K562 (cell line): Measurements from ENCODE around the gene CELF4. TPM values are rescaled to one million over a fixed set of nuclear protein-coding genes. Genes with fewer than 3 reads are reported as not detected.

ENCODE experiments used
- CBFA2T2 ChIP-seq: fragments of 450-650 bp; conservative IDR thresholded peaks from 2 replicates; pipeline ENCODE4 v1.6.1; 2017; ENCODE audit warnings: mild to moderate bottlenecking
- POLR3G ChIP-seq: IDR thresholded peaks from 2 replicates; pipeline ENCODE4 v1.6.1; 2011; ENCODE audit not compliant: insufficient read length, insufficient replicate concordance; ENCODE audit errors: extremely low read depth
- TEAD4 ChIP-seq, 2 experiments: sonication (generic) in 1 of 2; formaldehyde crosslinking in 1 of 2; IDR thresholded peaks; 2 replicates each; pipeline versions ENCODE4 v1.6.1 to v1.8.0; 2012 to 2022; ENCODE audit warnings: borderline replicate concordance in 1 of 2, inconsistent platforms in 1 of 2, low read length in 1 of 2, mild to moderate bottlenecking in 1 of 2, missing genetic modification reagents in 1 of 2
- ZNF639 ChIP-seq, 2 experiments: fragments of 200-800 bp in 1 of 2; sonication (Bioruptor generic) in 1 of 2; sonication (generic) in 1 of 2; formaldehyde crosslinking in 1 of 2; IDR thresholded peaks in 1 of 2; conservative IDR thresholded peaks in 1 of 2; 2 replicates each; pipeline versions ENCODE4 v1.5.0 to v1.6.1; 2016 to 2020; ENCODE audit warnings: missing compliant biosample characterization in 1 of 2, missing genetic modification characterization in 1 of 2, missing genetic modification reagents in 1 of 2
- polyA plus RNA-seq, 8 experiments: library from polyadenylated mRNA; depleted of rRNA in 4 of 8; stranded (reverse) in 5 of 8; unstranded in 3 of 8; fragments of >200 nt; fragmentation: Nextera tagmentation in 2 of 8; fragmentation: Illumina TruSeq in 1 of 8; extraction: Ambion mirVana in 2 of 8; extraction: Trizol in 1 of 8; gene quantifications; 2 replicates each; pipeline versions ENCODE4 v1.2.1 to v1.2.3, GENCODE V29; 2011 to 2014; ENCODE audit warnings: inconsistent platforms in 1 of 8, missing spikeins in 1 of 8
- total RNA-seq, 7 experiments: library from RNA; depleted of rRNA in 6 of 7; stranded (reverse); fragments of >200 nt in 6 of 7; fragmentation: Illumina TruSeq in 2 of 7; extraction: Trizol in 2 of 7; gene quantifications; 2 replicates each; pipeline versions ENCODE4 v1.2.1 to v1.2.3, GENCODE V29; 2011 to 2021; ENCODE audit warnings: low replicate concordance in 1 of 7
- TF ChIP-seq, protein P1 (sequence below): fragments of 450-650 bp; IDR thresholded peaks from 2 replicates; pipeline ENCODE4 v1.6.1; 2016; ENCODE audit warnings: mild to moderate bottlenecking, moderate library complexity

Gene CELF4
- total and polyA plus RNA-seq, 9 of the 15 experiments (the other 6 are each of a cell fraction or from before 2014, with no cell fraction given), result 0.04 to 0.24 (median 0.07) TPM; not detected in 3

DNA sequence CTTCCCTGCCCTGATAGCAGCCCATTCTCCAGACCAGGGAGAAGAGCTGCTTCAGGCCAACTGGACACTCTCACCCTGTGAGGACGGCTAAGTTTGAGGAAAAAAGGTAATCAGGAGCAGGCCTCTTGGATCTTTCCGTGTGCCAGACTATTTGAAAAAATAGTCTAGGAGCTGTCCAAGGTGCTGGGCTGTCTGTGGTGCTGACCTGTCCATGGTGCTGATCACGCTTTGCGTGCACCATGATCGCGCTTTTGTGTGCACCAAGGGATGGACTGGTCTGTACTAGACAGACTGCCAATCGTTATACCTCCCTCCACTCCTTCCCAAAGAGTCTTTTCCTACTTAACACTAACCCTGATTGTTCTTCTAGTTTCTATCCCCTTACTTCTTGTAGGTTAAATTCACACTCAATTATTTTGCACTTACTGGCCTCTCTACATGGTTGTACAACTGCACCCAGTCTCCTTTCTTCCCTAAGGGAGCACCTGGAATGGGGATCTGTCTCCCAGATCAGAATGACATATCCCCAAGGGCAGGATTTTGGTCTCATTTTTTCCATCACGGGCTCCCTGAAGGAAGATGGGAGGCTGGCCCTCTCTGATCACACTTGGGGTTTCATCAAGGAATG is 295.4 kb downstream of the CELF4 start (continued):
- TF ChIP-seq ZNF639 (CRISPR knock-in tag; conservative IDR thresholded peaks at IDR 0.05 in 1 of 2, IDR thresholded peaks at IDR 0.05 in 1 of 2) (peak; percentile 91 to 99), CBFA2T2 (no peak), TEAD4 (IDR thresholded peaks at IDR 0.05; ENCODE audit: low read length) (peak; percentile 45; the same call in 1 of the 2 replicates), TEAD4 (CRISPR knock-in tag; IDR thresholded peaks at IDR 0.05; ENCODE audit: borderline replicate concordance) (peak; percentile 99), POLR3G (no peak)
- TF ChIP-seq, protein P1, sequence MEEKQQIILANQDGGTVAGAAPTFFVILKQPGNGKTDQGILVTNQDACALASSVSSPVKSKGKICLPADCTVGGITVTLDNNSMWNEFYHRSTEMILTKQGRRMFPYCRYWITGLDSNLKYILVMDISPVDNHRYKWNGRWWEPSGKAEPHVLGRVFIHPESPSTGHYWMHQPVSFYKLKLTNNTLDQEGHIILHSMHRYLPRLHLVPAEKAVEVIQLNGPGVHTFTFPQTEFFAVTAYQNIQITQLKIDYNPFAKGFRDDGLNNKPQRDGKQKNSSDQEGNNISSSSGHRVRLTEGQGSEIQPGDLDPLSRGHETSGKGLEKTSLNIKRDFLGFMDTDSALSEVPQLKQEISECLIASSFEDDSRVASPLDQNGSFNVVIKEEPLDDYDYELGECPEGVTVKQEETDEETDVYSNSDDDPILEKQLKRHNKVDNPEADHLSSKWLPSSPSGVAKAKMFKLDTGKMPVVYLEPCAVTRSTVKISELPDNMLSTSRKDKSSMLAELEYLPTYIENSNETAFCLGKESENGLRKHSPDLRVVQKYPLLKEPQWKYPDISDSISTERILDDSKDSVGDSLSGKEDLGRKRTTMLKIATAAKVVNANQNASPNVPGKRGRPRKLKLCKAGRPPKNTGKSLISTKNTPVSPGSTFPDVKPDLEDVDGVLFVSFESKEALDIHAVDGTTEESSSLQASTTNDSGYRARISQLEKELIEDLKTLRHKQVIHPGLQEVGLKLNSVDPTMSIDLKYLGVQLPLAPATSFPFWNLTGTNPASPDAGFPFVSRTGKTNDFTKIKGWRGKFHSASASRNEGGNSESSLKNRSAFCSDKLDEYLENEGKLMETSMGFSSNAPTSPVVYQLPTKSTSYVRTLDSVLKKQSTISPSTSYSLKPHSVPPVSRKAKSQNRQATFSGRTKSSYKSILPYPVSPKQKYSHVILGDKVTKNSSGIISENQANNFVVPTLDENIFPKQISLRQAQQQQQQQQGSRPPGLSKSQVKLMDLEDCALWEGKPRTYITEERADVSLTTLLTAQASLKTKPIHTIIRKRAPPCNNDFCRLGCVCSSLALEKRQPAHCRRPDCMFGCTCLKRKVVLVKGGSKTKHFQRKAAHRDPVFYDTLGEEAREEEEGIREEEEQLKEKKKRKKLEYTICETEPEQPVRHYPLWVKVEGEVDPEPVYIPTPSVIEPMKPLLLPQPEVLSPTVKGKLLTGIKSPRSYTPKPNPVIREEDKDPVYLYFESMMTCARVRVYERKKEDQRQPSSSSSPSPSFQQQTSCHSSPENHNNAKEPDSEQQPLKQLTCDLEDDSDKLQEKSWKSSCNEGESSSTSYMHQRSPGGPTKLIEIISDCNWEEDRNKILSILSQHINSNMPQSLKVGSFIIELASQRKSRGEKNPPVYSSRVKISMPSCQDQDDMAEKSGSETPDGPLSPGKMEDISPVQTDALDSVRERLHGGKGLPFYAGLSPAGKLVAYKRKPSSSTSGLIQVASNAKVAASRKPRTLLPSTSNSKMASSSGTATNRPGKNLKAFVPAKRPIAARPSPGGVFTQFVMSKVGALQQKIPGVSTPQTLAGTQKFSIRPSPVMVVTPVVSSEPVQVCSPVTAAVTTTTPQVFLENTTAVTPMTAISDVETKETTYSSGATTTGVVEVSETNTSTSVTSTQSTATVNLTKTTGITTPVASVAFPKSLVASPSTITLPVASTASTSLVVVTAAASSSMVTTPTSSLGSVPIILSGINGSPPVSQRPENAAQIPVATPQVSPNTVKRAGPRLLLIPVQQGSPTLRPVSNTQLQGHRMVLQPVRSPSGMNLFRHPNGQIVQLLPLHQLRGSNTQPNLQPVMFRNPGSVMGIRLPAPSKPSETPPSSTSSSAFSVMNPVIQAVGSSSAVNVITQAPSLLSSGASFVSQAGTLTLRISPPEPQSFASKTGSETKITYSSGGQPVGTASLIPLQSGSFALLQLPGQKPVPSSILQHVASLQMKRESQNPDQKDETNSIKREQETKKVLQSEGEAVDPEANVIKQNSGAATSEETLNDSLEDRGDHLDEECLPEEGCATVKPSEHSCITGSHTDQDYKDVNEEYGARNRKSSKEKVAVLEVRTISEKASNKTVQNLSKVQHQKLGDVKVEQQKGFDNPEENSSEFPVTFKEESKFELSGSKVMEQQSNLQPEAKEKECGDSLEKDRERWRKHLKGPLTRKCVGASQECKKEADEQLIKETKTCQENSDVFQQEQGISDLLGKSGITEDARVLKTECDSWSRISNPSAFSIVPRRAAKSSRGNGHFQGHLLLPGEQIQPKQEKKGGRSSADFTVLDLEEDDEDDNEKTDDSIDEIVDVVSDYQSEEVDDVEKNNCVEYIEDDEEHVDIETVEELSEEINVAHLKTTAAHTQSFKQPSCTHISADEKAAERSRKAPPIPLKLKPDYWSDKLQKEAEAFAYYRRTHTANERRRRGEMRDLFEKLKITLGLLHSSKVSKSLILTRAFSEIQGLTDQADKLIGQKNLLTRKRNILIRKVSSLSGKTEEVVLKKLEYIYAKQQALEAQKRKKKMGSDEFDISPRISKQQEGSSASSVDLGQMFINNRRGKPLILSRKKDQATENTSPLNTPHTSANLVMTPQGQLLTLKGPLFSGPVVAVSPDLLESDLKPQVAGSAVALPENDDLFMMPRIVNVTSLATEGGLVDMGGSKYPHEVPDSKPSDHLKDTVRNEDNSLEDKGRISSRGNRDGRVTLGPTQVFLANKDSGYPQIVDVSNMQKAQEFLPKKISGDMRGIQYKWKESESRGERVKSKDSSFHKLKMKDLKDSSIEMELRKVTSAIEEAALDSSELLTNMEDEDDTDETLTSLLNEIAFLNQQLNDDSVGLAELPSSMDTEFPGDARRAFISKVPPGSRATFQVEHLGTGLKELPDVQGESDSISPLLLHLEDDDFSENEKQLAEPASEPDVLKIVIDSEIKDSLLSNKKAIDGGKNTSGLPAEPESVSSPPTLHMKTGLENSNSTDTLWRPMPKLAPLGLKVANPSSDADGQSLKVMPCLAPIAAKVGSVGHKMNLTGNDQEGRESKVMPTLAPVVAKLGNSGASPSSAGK, result no peak
